Right lobe of liver (tissue), 4 donors: ENCODE measurements around the gene CDC42SE1.

Source experiments
- POLR2A ChIP-seq: fragments of 450-650 bp; IDR thresholded peaks from one replicate; pipeline ENCODE4 v1.6.1; 2017; ENCODE audit warnings: antibody characterized with exemption, mild to moderate bottlenecking
- TF ChIP-seq, protein P1 (sequence below), 4 donors: fragments of 200-600 bp in 3 of 4; fragments of 450-650 bp in 1 of 4; IDR thresholded peaks; one replicate each; pipeline versions ENCODE4 v1.5.1 to v1.8.0; 2016 to 2022; ENCODE audit warnings: antibody characterized with exemption in 4 of 4, mild to moderate bottlenecking in 2 of 4
- donor health status: DM: no; HTN: no; CAD: no.
- donor health status: DM: no; HTN: no; CAD: no.
- donor health status: DM: no; HTN: yes; CAD: no.

DNA sequence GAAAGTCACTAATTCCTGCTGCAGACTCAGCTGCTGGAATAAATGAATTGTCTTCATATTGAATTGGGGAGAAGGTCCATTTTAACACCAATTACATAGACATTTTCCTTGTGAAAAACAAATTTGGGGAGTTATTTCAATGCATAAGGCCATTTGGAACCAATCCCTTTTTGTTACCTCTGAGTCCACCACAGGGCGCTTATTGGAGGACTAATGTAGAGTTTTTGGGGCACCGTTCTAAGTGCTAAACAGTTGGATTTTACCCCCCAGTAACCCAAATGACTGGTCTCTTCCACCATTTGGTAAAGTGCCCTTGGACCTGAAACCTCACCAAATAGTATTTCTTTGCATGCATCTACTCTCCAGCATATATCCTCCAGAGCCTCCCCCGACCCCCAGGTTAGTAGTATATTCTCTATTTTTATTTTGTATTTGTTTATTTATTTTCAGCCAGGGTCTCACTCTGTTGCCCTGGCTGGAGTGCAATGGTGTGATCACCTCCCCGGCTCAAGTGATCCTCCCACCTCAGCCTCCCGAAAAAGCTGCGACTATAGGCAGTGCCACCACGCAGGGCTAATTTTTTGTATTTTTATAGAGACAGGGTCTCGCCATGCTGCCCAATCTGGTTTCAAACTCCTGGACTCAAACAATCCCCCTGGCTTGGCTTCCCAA is 49.6 kb downstream of the CDC42SE1 start:
- TF ChIP-seq, protein P1, sequence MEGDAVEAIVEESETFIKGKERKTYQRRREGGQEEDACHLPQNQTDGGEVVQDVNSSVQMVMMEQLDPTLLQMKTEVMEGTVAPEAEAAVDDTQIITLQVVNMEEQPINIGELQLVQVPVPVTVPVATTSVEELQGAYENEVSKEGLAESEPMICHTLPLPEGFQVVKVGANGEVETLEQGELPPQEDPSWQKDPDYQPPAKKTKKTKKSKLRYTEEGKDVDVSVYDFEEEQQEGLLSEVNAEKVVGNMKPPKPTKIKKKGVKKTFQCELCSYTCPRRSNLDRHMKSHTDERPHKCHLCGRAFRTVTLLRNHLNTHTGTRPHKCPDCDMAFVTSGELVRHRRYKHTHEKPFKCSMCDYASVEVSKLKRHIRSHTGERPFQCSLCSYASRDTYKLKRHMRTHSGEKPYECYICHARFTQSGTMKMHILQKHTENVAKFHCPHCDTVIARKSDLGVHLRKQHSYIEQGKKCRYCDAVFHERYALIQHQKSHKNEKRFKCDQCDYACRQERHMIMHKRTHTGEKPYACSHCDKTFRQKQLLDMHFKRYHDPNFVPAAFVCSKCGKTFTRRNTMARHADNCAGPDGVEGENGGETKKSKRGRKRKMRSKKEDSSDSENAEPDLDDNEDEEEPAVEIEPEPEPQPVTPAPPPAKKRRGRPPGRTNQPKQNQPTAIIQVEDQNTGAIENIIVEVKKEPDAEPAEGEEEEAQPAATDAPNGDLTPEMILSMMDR (IDR thresholded peaks at IDR 0.05), result no peak
- no peak for TF ChIP-seq POLR2A
